ENCODE measurements around the gene LYSMD2.

Gene LYSMD2

DNA sequence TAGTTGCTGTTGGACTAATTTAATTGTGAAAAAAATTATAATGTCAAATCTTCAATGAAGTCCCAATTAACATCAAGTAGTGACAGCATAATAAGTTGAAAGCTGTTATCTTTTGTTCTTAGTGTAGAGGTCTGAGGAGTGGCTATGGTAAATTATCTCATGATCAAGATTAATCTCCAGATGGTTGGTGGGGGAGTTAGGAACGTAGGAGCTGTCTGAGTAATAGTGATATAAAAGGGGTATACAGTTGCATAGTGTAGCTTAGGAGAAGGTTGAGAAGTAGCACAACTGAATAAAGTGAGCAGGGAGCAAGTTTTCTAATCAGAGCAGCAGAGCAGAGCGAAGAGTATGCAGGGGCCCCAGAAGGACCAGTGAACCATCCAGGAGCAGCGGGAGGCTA, 33.4 kb upstream of the LYSMD2 start:
- WGBS = 60% methylated on average over 3 of the region's 3 CpGs
- peaks cover under 1% of the 10 kb centered on the region; the same call in 1 of the 2 replicates for H3K4me1 ChIP-seq (ENCODE audit: insufficient read depth, low read length)
- H3K9me3 ChIP-seq (ENCODE audit: insufficient read depth, low read depth, low read length) = no peaks in the 10 kb centered on the region
- H3K4me3 ChIP-seq (ENCODE audit: low read length) = no peak overlapping the region
- H3K27me3 ChIP-seq (ENCODE audit: insufficient read depth, low read length) = no peaks in the 10 kb centered on the region
- no peaks in the 10 kb centered on the region for H3K36me3 ChIP-seq (ENCODE audit: insufficient read depth, low read length)
- H3K9ac ChIP-seq (ENCODE audit: low read depth, low read length) = no peak overlapping the region
- no peak overlapping the region for H3K27ac ChIP-seq (ENCODE audit: low read depth, low read length)

DNA sequence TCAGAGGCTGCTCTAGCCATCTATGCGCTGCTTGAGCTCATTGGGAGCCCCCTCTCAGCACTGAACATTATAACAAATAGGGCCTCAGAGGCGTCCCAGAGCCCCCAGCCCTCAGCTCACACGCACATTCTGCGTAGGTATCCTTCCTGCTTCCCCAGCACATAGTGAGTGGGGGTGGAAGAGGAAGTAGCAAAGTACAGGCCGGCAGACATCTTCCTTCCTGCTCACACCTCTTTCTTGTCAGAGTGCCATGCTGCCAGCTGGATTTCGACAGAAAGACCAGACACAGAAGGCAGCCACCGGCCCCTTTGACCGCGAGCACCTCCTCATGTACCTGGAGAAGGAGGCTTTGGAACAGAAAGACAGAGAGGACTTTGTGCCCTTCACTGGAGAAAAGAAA, 30.6 kb upstream of the LYSMD2 start:
- 87% methylated on average over 9 of the region's 9 CpGs for WGBS
- H3K36me3 ChIP-seq (ENCODE audit: insufficient read depth, low read length) = no peaks in the 10 kb centered on the region
- H3K27ac ChIP-seq (ENCODE audit: low read depth, low read length) = no peak overlapping the region
- H3K9me3 ChIP-seq (ENCODE audit: insufficient read depth, low read depth, low read length) = no peaks in the 10 kb centered on the region
- no peaks in the 10 kb centered on the region for H3K27me3 ChIP-seq (ENCODE audit: insufficient read depth, low read length)
- no peak overlapping the region for H3K9ac ChIP-seq (ENCODE audit: low read depth, low read length)
- H3K4me3 ChIP-seq (ENCODE audit: low read length) = no peak overlapping the region
- no peaks in the 10 kb centered on the region for H3K4me1 ChIP-seq (ENCODE audit: insufficient read depth, low read length)

DNA sequence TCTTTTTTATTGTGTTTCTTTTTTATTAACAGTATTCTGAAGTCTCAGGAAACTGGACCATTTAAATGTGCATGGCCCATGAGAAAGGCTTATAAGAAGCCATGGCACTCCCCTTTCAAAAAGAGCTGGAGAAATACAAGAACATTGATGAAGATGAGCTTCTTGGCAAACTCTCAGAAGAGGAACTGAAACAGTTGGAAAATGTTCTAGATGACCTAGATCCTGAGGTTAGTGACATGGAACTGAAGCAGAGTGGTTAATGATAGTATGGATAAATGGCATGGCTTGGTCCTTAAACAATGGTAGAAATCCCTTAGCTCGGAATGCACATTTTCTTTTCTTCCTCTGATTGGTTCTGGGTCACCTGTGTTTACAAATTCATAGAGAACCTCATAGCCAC, 28.9 kb upstream of the LYSMD2 start:
- no peaks in the 10 kb centered on the region for H3K4me1 ChIP-seq (ENCODE audit: insufficient read depth, low read length)
- H3K36me3 ChIP-seq (ENCODE audit: insufficient read depth, low read length) = no peaks in the 10 kb centered on the region
- H3K9ac ChIP-seq (ENCODE audit: low read depth, low read length) = no peak overlapping the region
- no peak overlapping the region for H3K4me3 ChIP-seq (ENCODE audit: low read length)
- no peaks in the 10 kb centered on the region for H3K9me3 ChIP-seq (ENCODE audit: insufficient read depth, low read depth, low read length)
- no peak overlapping the region for H3K27ac ChIP-seq (ENCODE audit: low read depth, low read length)
- no peaks in the 10 kb centered on the region for H3K27me3 ChIP-seq (ENCODE audit: insufficient read depth, low read length)
- WGBS = 94% methylated on average over 1 of the region's 1 CpG

DNA sequence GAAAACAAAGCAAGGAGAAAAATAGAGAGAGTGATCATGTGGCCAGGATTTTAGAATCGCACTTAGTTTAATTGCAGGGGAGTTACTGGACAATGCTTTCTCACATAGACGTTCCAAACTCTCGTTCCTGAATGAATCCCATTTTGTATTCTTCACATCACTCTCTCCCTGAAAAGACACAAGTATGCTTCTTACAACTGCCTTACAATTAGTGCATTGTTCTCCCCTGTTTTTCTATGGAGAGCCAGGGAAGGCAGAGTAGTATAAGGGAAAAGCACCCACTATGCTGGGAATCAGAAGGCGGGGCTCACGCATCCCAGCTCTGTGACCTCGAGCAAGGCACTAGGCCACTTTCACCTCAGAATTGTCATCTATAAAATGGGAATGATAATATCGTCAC, 28.3 kb upstream of the LYSMD2 start:
- no peak overlapping the region for H3K9ac ChIP-seq (ENCODE audit: low read depth, low read length)
- H3K4me1 ChIP-seq (ENCODE audit: insufficient read depth, low read length) = no peaks in the 10 kb centered on the region
- H3K4me3 ChIP-seq (ENCODE audit: low read length) = no peak overlapping the region
- no peaks in the 10 kb centered on the region for H3K9me3 ChIP-seq (ENCODE audit: insufficient read depth, low read depth, low read length)
- 87% methylated on average over 7 of the region's 7 CpGs for WGBS
- no peaks in the 10 kb centered on the region for H3K27me3 ChIP-seq (ENCODE audit: insufficient read depth, low read length)
- H3K36me3 ChIP-seq (ENCODE audit: insufficient read depth, low read length) = no peaks in the 10 kb centered on the region
- no peak overlapping the region for H3K27ac ChIP-seq (ENCODE audit: low read depth, low read length)

DNA sequence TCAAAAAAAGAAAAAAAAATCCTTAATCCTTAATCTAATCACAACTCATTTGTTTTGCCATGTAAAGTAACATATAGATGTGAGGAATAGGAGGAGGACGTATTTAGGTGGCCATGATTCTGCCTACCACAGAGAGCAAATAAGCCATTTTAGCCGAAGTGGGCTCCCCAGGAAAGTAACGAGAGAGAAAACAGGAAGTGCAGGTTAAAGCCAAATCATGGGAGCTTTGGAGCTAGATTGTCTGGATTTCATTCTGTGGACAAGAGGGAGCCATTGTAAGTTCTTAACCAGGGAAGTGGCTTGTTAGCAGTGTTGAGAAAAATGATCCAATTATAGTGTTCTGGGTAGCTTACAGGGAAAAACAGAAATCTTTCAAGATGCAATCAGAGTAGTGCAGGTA, 23.4 kb upstream of the LYSMD2 start:
- Histone ChIP-seq H3K4me3 (ENCODE audit: low read length) (no peak overlapping the region), H3K27me3 (ENCODE audit: insufficient read depth, low read length) (peaks cover 7% of the 10 kb centered on the region; the same call in 1 of the 2 replicates), H3K9ac (ENCODE audit: low read depth, low read length) (no peak overlapping the region), H3K36me3 (ENCODE audit: insufficient read depth, low read length) (no peaks in the 10 kb centered on the region), H3K27ac (ENCODE audit: low read depth, low read length) (no peak overlapping the region), H3K4me1 (ENCODE audit: insufficient read depth, low read length) (no peaks in the 10 kb centered on the region), H3K9me3 (ENCODE audit: insufficient read depth, low read depth, low read length) (no peaks in the 10 kb centered on the region)
- WGBS = 57% methylated on average over 3 of the region's 3 CpGs

DNA sequence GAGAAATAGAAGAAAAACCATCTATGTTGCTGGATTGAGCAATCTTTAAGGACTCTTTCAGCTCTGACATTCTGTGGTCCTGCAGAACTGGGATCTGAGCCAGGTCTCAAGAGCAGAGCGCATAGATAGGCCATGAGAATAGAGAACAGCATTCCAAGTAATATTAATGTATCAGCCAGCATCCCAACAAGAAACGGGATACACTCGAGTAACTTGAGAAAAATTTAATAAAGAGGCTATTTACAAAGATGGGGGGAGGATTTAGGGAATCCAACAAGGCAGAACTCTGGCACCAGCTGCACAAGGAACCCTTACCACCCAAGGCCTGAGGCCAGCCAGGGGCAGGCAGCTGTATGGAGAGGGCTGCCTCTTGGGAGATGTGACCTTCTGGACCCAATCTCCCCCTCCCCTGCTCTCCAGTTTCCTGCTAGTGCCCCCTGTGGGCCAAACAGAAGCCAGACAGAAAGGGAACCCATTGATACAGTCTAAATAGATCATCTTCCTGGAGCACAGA, 22.2 kb upstream of the LYSMD2 start:
- WGBS = 95% methylated on average over 3 of the region's 3 CpGs
- Histone ChIP-seq H3K36me3 (ENCODE audit: insufficient read depth, low read length) (no peaks in the 10 kb centered on the region), H3K27me3 (ENCODE audit: insufficient read depth, low read length) (peaks cover 18% of the 10 kb centered on the region), H3K9ac (ENCODE audit: low read depth, low read length) (no peak overlapping the region), H3K27ac (ENCODE audit: low read depth, low read length) (no peak overlapping the region), H3K4me3 (ENCODE audit: low read length) (no peak overlapping the region), H3K9me3 (ENCODE audit: insufficient read depth, low read depth, low read length) (no peaks in the 10 kb centered on the region), H3K4me1 (ENCODE audit: insufficient read depth, low read length) (no peaks in the 10 kb centered on the region)

DNA sequence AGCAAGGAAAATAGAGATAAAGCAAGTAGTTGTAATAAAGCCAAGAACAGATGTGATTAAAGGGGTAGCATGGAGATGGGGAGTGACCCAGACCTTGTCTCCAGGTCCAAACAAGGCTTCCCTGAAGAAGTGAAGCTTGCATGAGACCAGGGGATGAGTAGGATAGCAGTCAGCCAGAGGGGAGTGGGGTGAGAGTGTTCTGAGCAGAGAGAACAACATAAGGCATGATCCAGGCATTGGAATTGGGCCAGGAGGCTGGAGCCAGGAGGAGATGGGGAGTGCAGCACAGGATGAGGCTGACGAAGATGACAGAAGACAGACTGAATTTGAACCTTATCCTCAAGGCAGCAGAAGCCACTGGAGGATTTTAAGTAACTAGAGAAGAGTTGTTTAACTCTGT, 21.2 kb upstream of the LYSMD2 start:
- no peaks in the 10 kb centered on the region for H3K9me3 ChIP-seq (ENCODE audit: insufficient read depth, low read depth, low read length)
- H3K27me3 ChIP-seq (ENCODE audit: insufficient read depth, low read length) = peaks cover 27% of the 10 kb centered on the region
- 85% methylated on average over 1 of the region's 1 CpG for WGBS
- H3K9ac ChIP-seq (ENCODE audit: low read depth, low read length) = no peak overlapping the region
- no peak overlapping the region for H3K4me3 ChIP-seq (ENCODE audit: low read length)
- no peak overlapping the region for H3K27ac ChIP-seq (ENCODE audit: low read depth, low read length)
- H3K4me1 ChIP-seq (ENCODE audit: insufficient read depth, low read length) = no peaks in the 10 kb centered on the region
- H3K36me3 ChIP-seq (ENCODE audit: insufficient read depth, low read length) = no peaks in the 10 kb centered on the region

DNA sequence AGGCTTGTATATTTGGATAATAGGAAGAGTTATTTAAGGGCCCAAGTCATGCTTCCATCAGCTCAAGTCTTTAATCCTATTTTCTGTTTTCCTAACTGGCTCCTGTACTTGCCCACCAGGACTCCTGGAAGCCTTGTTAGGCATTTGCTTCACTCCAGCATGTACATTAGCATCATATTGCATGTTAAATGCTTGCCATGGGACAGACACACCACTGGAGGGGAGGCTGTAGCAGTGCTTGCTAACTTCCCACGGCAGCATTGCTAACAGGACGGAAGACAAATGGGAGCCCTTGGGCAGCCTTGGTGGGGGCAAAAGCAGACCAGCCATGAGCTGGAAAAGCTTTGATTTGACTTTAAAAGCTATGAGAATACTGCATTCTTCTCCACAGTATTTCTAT, 20.0 kb upstream of the LYSMD2 start:
- no peaks in the 10 kb centered on the region for H3K4me1 ChIP-seq (ENCODE audit: insufficient read depth, low read length)
- H3K27me3 ChIP-seq (ENCODE audit: insufficient read depth, low read length) = peaks cover 39% of the 10 kb centered on the region
- H3K9ac ChIP-seq (ENCODE audit: low read depth, low read length) = no peak overlapping the region
- no peaks in the 10 kb centered on the region for H3K9me3 ChIP-seq (ENCODE audit: insufficient read depth, low read depth, low read length)
- H3K36me3 ChIP-seq (ENCODE audit: insufficient read depth, low read length) = no peaks in the 10 kb centered on the region
- no peak overlapping the region for H3K27ac ChIP-seq (ENCODE audit: low read depth, low read length)
- no peak overlapping the region for H3K4me3 ChIP-seq (ENCODE audit: low read length)
- WGBS = 85% methylated on average over 2 of the region's 2 CpGs

DNA sequence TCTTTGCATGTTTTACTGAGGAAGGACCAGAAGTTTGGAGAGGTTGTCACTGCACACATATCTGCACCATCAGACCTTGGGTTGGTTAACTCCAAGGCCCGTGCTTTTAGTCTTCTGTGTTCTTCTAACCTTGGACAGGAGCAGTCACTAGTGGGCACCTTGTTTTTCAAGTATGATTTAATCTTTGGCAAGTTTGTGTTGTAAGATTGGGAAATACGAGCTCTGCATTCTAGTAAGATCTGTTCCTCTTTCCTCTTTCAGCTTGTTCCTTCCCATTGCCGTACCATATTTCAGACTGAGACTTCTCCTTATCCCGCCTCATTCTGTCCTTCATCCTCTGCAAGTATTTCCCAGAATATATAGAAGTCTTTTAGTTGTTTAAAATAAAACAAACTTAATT, 19.0 kb upstream of the LYSMD2 start:
- Histone ChIP-seq H3K4me1 (ENCODE audit: insufficient read depth, low read length) (no peaks in the 10 kb centered on the region; the same call in 1 of the 2 replicates), H3K4me3 (ENCODE audit: low read length) (no peak overlapping the region), H3K9ac (ENCODE audit: low read depth, low read length) (no peak overlapping the region), H3K9me3 (ENCODE audit: insufficient read depth, low read depth, low read length) (no peaks in the 10 kb centered on the region), H3K27me3 (ENCODE audit: insufficient read depth, low read length) (peaks cover 46% of the 10 kb centered on the region), H3K27ac (ENCODE audit: low read depth, low read length) (no peak overlapping the region), H3K36me3 (ENCODE audit: insufficient read depth, low read length) (no peaks in the 10 kb centered on the region)
- WGBS = 91% methylated on average over 3 of the region's 4 CpGs

DNA sequence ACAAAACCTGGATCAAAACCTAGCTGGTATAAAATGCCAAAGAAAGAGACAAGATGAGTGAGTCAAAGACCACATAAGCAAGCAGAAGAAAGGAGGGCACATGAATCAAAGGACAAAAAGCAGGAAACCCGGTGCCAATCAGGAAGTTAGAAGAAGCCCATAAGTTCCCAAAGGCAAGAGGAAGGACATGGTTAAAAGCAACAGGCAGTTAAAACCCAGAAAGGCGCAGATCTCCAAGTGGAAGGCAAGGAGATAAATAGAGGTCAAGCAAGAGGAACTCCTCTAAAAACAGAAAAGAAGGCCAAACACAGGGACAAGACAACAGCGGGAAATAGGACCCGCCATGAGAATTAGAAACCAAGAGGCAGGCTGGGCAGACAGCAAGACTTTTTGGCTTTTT, 18.3 kb upstream of the LYSMD2 start:
- Histone ChIP-seq H3K4me3 (ENCODE audit: low read length) (no peak overlapping the region), H3K27me3 (ENCODE audit: insufficient read depth, low read length) (peaks cover 51% of the 10 kb centered on the region), H3K4me1 (ENCODE audit: insufficient read depth, low read length) (no peaks in the 10 kb centered on the region; the same call in 1 of the 2 replicates), H3K9ac (ENCODE audit: low read depth, low read length) (no peak overlapping the region), H3K36me3 (ENCODE audit: insufficient read depth, low read length) (no peaks in the 10 kb centered on the region), H3K9me3 (ENCODE audit: insufficient read depth, low read depth, low read length) (no peaks in the 10 kb centered on the region), H3K27ac (ENCODE audit: low read depth, low read length) (no peak overlapping the region)
- whole genome bisulfite sequencing = 67% methylated on average over 4 of the region's 4 CpGs

DNA sequence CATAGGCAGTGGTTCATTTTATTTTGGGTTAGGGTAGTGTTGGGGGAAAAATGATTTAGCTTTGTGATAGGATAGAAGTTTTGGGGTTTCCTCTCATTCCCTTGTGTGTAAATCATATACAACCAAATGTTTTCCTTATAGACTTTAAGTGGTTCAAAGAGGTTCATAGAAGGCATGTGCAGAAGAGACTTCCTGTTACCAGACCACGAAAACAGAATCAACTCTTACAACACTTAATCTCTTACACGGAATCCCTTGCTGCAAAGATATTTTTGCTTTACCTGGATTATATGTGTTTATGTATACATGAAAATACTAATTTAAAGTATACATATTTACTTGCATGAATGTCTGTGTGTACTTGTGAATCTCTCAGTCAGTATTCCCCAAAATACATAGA, 16.8 kb upstream of the LYSMD2 start:
- H3K27ac ChIP-seq (ENCODE audit: low read depth, low read length) = no peak overlapping the region
- H3K9me3 ChIP-seq (ENCODE audit: insufficient read depth, low read depth, low read length) = no peaks in the 10 kb centered on the region
- no peak overlapping the region for H3K4me3 ChIP-seq (ENCODE audit: low read length)
- no peaks in the 10 kb centered on the region for H3K36me3 ChIP-seq (ENCODE audit: insufficient read depth, low read length)
- H3K9ac ChIP-seq (ENCODE audit: low read depth, low read length) = no peak overlapping the region
- H3K4me1 ChIP-seq (ENCODE audit: insufficient read depth, low read length) = no peaks in the 10 kb centered on the region; the same call in 1 of the 2 replicates
- H3K27me3 ChIP-seq (ENCODE audit: insufficient read depth, low read length) = peaks cover 67% of the 10 kb centered on the region
- WGBS = 86% methylated on average over 1 of the region's 2 CpGs

DNA sequence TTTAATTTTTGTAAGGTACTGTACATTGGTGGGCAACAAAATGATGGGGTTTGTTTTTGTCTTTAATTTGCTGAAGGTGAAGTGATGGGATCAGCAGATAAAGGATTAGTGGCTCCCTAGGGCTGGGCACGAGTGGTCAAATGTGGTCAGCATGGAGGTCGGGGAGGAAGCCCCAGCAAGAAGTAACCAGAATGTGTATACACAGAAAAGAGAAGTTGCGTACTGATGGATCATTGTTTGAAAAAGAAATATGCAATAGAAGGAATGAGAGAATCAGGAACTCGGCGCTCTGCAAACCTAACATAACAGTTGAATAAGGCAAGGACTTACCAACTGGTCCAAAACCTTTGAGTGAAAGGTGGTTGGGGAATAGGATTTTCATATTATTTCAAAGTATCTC, 15.4 kb upstream of the LYSMD2 start:
- Histone ChIP-seq H3K36me3 (ENCODE audit: insufficient read depth, low read length) (no peaks in the 10 kb centered on the region), H3K27ac (ENCODE audit: low read depth, low read length) (no peak overlapping the region), H3K9me3 (ENCODE audit: insufficient read depth, low read depth, low read length) (no peaks in the 10 kb centered on the region), H3K9ac (ENCODE audit: low read depth, low read length) (no peak overlapping the region), H3K27me3 (ENCODE audit: insufficient read depth, low read length) (peaks cover 80% of the 10 kb centered on the region), H3K4me1 (ENCODE audit: insufficient read depth, low read length) (no peaks in the 10 kb centered on the region; the same call in 1 of the 2 replicates), H3K4me3 (ENCODE audit: low read length) (no peak overlapping the region)
- WGBS = 71% methylated on average over 5 of the region's 5 CpGs
